WTC11 (cell line): ENCODE data around the gene FZR1. TPM values are rescaled to one million over a fixed set of nuclear protein-coding genes. Genes with fewer than 3 reads are reported as not detected.

Experiments used
- ATAC-seq: fragments of 200-7000 bp; cut with Tn5 transposase; 2 replicates; pipeline ENCODE4 v1.10.0; 2021; ENCODE audit warnings: mild to moderate bottlenecking, moderate library complexity
- CTCF ChIA-PET: fragments of 300-600 bp; sonication (Branson Sonifier 250); formaldehyde crosslinking; loops from one replicate; lab custom pipeline; 2021; ENCODE audit warnings: antibody characterized with exemption; lab: Charles Lee
- POLR2A ChIA-PET: fragments of 350-600 bp; sonication (Branson Sonifier 250); formaldehyde crosslinking; loops from one replicate; lab custom pipeline; 2021; ENCODE audit warnings: antibody characterized with exemption; lab: Charles Lee
- DNase-seq: peaks from one replicate; pipeline ENCODE4 v3.0.0; 2021; ENCODE audit warnings: low spot score
- H3K27ac Mint-ChIP-seq: 2 replicates; pipeline ENCODE4 v1.8.0; 2021; ENCODE audit warnings: mixed read lengths
- H3K27me3 Mint-ChIP-seq: 2 replicates; pipeline ENCODE4 v1.8.0; 2021; ENCODE audit warnings: low read depth, mild to moderate bottlenecking, moderate library complexity, mixed read lengths
- H3K36me3 Mint-ChIP-seq: 2 replicates; pipeline ENCODE4 v1.8.0; 2021; ENCODE audit warnings: mixed read lengths
- H3K4me1 Mint-ChIP-seq: 2 replicates; pipeline ENCODE4 v1.8.0; 2022; ENCODE audit warnings: mixed read lengths
- H3K4me3 Mint-ChIP-seq: 2 replicates; pipeline ENCODE4 v1.8.0; 2021; ENCODE audit warnings: mild to moderate bottlenecking, moderate library complexity, mixed read lengths
- H3K9me3 Mint-ChIP-seq: 2 replicates; pipeline ENCODE4 v1.8.0; 2021; ENCODE audit warnings: mixed read lengths
- GABPB1 ChIP-seq: sonication (generic); formaldehyde crosslinking; IDR thresholded peaks from 2 replicates; pipeline ENCODE4 v1.8.1; 2023; ENCODE audit warnings: mild to moderate bottlenecking, missing genetic modification reagents
- IRF2 ChIP-seq: sonication (generic); formaldehyde crosslinking; IDR thresholded peaks from 2 replicates; pipeline ENCODE4 v1.8.0; 2022; ENCODE audit warnings: low read depth, missing genetic modification reagents, borderline replicate concordance
- PRDM15 ChIP-seq: sonication (generic); formaldehyde crosslinking; IDR thresholded peaks from 2 replicates; pipeline ENCODE4 v1.8.0; 2022; ENCODE audit warnings: missing genetic modification reagents
- ZBTB43 ChIP-seq: sonication (generic); formaldehyde crosslinking; IDR thresholded peaks from 2 replicates; pipeline ENCODE4 v1.8.1; 2023; ENCODE audit warnings: mild to moderate bottlenecking, missing genetic modification reagents
- ZNF423 ChIP-seq: fragments of 250-450 bp; sonication (Bioruptor Pico); IDR thresholded peaks from 2 replicates; pipeline ENCODE4 v2.1.2; 2022; ENCODE audit warnings: mild to moderate bottlenecking, moderate library complexity
- total RNA-seq: library from RNA; stranded (reverse); gene quantifications from 3 replicates; pipeline ENCODE4 v1.2.3, GENCODE V29; 2021
- TF ChIP-seq, protein P1 (sequence below): sonication (generic); formaldehyde crosslinking; IDR thresholded peaks from 2 replicates; pipeline ENCODE4 v1.8.1; 2023; ENCODE audit warnings: mild to moderate bottlenecking, missing genetic modification reagents, borderline replicate concordance
- TF ChIP-seq, protein P2 (sequence below): sonication (generic); formaldehyde crosslinking; IDR thresholded peaks from 2 replicates; pipeline ENCODE4 v1.8.1; 2023; ENCODE audit warnings: mild to moderate bottlenecking, missing genetic modification reagents, moderate library complexity
- TF ChIP-seq, protein P3 (sequence below): sonication (generic); formaldehyde crosslinking; IDR thresholded peaks from 2 replicates; pipeline ENCODE4 v1.8.1; 2023; ENCODE audit warnings: mild to moderate bottlenecking, moderate library complexity, missing genetic modification reagents
- TF ChIP-seq, protein P4 (sequence below): fragments of 250-450 bp; sonication (Bioruptor Pico); IDR thresholded peaks from 2 replicates; pipeline ENCODE4 v1.9.0; 2021; ENCODE audit warnings: mild to moderate bottlenecking, borderline replicate concordance
- TF ChIP-seq, protein P5 (sequence below): sonication (generic); formaldehyde crosslinking; IDR thresholded peaks from 2 replicates; pipeline ENCODE4 v1.8.1; 2022; ENCODE audit warnings: low read depth, missing genetic modification reagents, borderline replicate concordance
- TF ChIP-seq, protein P6 (sequence below): sonication (generic); formaldehyde crosslinking; IDR thresholded peaks from 2 replicates; pipeline ENCODE4 v1.8.1; 2022; ENCODE audit warnings: mild to moderate bottlenecking, missing genetic modification reagents, moderate library complexity, borderline replicate concordance

Gene FZR1
- total RNA-seq, 1 experiment from 2014 or later = 60.8 TPM

DNA sequence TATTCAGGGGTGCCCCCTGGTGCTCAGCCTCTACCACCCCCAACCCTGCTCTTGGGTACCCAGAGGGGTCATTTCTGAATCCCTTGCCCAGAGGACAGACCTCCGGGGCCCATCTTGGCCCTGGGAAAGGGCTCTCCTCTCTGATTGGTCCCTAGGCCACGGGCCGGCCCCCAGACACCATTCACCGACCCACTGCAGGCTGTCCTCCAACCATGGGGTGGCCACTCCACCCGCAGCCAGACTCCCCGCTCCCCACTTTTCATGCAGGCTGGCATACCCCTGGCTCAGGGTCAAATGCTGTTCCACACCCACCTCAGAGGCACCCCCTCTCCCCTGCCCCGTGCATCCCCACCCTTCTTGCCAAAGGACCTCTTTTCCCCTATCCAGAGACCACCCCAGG lies 40.6 kb upstream of the FZR1 start (continued):
- TF ChIP-seq, protein P1, sequence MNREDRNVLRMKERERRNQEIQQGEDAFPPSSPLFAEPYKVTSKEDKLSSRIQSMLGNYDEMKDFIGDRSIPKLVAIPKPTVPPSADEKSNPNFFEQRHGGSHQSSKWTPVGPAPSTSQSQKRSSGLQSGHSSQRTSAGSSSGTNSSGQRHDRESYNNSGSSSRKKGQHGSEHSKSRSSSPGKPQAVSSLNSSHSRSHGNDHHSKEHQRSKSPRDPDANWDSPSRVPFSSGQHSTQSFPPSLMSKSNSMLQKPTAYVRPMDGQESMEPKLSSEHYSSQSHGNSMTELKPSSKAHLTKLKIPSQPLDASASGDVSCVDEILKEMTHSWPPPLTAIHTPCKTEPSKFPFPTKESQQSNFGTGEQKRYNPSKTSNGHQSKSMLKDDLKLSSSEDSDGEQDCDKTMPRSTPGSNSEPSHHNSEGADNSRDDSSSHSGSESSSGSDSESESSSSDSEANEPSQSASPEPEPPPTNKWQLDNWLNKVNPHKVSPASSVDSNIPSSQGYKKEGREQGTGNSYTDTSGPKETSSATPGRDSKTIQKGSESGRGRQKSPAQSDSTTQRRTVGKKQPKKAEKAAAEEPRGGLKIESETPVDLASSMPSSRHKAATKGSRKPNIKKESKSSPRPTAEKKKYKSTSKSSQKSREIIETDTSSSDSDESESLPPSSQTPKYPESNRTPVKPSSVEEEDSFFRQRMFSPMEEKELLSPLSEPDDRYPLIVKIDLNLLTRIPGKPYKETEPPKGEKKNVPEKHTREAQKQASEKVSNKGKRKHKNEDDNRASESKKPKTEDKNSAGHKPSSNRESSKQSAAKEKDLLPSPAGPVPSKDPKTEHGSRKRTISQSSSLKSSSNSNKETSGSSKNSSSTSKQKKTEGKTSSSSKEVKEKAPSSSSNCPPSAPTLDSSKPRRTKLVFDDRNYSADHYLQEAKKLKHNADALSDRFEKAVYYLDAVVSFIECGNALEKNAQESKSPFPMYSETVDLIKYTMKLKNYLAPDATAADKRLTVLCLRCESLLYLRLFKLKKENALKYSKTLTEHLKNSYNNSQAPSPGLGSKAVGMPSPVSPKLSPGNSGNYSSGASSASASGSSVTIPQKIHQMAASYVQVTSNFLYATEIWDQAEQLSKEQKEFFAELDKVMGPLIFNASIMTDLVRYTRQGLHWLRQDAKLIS = no peak
- TF ChIP-seq, all 79 proteins: peak for 1

DNA sequence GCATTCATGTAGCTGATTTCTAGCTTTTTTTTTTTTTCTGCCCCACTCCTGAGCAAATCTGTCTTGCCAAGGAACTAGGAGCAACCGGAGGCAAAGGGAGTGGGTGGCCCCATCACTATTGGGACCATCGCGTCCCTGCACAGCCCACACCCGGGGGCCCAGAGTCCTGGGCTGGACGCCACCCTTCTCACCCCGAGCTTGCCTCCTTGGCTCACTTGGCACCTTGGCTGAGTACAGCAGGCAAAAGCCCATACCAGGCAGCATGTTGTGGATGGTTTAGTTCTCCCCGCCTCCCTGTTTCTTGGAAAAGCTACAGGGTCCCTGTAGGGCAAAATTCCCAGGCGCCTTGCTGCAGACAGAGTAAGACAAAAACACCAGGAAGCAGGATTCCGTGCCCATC lies 39.5 kb upstream of the FZR1 start:
- H3K27ac Mint-ChIP-seq = no peak overlapping the region
- peaks cover 5% of the 10 kb centered on the region for H3K36me3 Mint-ChIP-seq
- peaks cover 7% of the 10 kb centered on the region for H3K4me1 Mint-ChIP-seq
- DNase-seq (no peak), ATAC-seq (no peak)
- TF ChIP-seq, protein P2, sequence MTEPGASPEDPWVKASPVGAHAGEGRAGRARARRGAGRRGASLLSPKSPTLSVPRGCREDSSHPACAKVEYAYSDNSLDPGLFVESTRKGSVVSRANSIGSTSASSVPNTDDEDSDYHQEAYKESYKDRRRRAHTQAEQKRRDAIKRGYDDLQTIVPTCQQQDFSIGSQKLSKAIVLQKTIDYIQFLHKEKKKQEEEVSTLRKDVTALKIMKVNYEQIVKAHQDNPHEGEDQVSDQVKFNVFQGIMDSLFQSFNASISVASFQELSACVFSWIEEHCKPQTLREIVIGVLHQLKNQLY = no peak
- TF ChIP-seq GABPB1 (CRISPR knock-in tag) (no peak), PRDM15 (CRISPR knock-in tag) (no peak), ZNF423 (no peak), IRF2 (CRISPR knock-in tag) (no peak), ZBTB43 (no peak)
- TF ChIP-seq, protein P3, sequence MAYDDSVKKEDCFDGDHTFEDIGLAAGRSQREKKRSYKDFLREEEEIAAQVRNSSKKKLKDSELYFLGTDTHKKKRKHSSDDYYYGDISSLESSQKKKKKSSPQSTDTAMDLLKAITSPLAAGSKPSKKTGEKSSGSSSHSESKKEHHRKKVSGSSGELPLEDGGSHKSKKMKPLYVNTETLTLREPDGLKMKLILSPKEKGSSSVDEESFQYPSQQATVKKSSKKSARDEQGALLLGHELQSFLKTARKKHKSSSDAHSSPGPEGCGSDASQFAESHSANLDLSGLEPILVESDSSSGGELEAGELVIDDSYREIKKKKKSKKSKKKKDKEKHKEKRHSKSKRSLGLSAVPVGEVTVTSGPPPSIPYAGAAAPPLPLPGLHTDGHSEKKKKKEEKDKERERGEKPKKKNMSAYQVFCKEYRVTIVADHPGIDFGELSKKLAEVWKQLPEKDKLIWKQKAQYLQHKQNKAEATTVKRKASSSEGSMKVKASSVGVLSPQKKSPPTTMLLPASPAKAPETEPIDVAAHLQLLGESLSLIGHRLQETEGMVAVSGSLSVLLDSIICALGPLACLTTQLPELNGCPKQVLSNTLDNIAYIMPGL (CRISPR knock-in tag) = no peak
- TF ChIP-seq, protein P4, sequence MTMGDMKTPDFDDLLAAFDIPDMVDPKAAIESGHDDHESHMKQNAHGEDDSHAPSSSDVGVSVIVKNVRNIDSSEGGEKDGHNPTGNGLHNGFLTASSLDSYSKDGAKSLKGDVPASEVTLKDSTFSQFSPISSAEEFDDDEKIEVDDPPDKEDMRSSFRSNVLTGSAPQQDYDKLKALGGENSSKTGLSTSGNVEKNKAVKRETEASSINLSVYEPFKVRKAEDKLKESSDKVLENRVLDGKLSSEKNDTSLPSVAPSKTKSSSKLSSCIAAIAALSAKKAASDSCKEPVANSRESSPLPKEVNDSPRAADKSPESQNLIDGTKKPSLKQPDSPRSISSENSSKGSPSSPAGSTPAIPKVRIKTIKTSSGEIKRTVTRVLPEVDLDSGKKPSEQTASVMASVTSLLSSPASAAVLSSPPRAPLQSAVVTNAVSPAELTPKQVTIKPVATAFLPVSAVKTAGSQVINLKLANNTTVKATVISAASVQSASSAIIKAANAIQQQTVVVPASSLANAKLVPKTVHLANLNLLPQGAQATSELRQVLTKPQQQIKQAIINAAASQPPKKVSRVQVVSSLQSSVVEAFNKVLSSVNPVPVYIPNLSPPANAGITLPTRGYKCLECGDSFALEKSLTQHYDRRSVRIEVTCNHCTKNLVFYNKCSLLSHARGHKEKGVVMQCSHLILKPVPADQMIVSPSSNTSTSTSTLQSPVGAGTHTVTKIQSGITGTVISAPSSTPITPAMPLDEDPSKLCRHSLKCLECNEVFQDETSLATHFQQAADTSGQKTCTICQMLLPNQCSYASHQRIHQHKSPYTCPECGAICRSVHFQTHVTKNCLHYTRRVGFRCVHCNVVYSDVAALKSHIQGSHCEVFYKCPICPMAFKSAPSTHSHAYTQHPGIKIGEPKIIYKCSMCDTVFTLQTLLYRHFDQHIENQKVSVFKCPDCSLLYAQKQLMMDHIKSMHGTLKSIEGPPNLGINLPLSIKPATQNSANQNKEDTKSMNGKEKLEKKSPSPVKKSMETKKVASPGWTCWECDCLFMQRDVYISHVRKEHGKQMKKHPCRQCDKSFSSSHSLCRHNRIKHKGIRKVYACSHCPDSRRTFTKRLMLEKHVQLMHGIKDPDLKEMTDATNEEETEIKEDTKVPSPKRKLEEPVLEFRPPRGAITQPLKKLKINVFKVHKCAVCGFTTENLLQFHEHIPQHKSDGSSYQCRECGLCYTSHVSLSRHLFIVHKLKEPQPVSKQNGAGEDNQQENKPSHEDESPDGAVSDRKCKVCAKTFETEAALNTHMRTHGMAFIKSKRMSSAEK = no peak
- TF ChIP-seq, protein P5, sequence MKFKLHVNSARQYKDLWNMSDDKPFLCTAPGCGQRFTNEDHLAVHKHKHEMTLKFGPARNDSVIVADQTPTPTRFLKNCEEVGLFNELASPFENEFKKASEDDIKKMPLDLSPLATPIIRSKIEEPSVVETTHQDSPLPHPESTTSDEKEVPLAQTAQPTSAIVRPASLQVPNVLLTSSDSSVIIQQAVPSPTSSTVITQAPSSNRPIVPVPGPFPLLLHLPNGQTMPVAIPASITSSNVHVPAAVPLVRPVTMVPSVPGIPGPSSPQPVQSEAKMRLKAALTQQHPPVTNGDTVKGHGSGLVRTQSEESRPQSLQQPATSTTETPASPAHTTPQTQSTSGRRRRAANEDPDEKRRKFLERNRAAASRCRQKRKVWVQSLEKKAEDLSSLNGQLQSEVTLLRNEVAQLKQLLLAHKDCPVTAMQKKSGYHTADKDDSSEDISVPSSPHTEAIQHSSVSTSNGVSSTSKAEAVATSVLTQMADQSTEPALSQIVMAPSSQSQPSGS = no peak
- TF ChIP-seq, protein P6, sequence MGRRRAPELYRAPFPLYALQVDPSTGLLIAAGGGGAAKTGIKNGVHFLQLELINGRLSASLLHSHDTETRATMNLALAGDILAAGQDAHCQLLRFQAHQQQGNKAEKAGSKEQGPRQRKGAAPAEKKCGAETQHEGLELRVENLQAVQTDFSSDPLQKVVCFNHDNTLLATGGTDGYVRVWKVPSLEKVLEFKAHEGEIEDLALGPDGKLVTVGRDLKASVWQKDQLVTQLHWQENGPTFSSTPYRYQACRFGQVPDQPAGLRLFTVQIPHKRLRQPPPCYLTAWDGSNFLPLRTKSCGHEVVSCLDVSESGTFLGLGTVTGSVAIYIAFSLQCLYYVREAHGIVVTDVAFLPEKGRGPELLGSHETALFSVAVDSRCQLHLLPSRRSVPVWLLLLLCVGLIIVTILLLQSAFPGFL (CRISPR knock-in tag) = no peak
- H3K4me3 Mint-ChIP-seq = no peak overlapping the region
- POLR2A ChIA-PET = interaction anchor here (0.7 kb wide), 1 partner anchor 56 kb away, joined by 4 read pairs; no protein-coding TSS in a partner anchor
- peaks cover 8% of the 10 kb centered on the region for H3K9me3 Mint-ChIP-seq
- CTCF ChIA-PET = interaction anchor here (0.7 to 1.0 kb wide), 4 partner anchors 13 to 600 kb away, joined by 3 to 4 read pairs (median 3); partner anchors contain the start of gene ZNF556
- peaks cover 79% of the 10 kb centered on the region for H3K27me3 Mint-ChIP-seq
